ENCODE data around the gene FAM228B.

Gene FAM228B

DNA sequence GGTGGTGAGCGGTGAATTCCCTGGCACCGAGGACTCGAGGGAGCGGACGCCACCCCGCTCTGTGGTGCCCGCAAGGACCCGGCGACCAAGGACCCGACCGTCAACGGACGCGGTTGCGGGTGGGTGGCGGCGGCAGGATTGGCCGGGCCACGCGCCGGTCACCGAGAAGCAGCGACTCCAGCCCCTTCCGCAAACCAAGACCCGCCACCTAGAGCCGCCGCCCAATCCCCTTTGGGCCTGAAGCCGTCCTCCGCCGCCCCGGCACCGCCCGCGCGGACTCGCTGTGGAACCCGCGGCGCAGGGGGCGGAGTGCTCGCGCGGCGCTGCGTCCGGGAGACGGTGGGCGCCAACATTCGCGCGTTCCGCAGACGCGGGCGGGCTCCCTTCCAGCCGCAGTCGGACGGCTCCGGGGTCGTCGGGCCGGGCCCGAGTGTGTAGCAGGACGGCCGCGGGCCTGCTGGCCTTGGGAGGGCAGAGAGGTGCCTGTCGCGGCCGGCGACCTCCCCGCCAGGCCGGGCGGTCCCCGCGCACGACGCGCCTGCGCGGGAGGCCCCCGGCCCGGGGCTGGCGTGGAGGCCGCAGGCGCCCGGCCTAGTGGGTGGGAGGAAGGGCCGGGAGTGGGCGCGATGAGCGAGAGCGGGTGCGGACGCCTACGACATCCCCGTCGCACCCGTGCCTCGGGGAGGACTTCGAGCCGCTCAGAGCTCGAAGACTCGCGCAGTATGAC, at the start of gene FAM228B, which contains the start of gene PFN4:
FAM228B (plus strand) TSS at position 275 of the 727 bp plus-strand sequence. CDS start 893 bp downstream, outside the sequence.
PFN4 (minus strand) TSS at position 140 of the 727 bp plus-strand sequence. CDS start 799 bp downstream, outside the sequence.
- peak within 1 kb of the TSS; percentile 73 for H3K4me3 ChIP-seq (ENCODE audit: low read depth, low read length)
- TF ChIP-seq, protein P1, sequence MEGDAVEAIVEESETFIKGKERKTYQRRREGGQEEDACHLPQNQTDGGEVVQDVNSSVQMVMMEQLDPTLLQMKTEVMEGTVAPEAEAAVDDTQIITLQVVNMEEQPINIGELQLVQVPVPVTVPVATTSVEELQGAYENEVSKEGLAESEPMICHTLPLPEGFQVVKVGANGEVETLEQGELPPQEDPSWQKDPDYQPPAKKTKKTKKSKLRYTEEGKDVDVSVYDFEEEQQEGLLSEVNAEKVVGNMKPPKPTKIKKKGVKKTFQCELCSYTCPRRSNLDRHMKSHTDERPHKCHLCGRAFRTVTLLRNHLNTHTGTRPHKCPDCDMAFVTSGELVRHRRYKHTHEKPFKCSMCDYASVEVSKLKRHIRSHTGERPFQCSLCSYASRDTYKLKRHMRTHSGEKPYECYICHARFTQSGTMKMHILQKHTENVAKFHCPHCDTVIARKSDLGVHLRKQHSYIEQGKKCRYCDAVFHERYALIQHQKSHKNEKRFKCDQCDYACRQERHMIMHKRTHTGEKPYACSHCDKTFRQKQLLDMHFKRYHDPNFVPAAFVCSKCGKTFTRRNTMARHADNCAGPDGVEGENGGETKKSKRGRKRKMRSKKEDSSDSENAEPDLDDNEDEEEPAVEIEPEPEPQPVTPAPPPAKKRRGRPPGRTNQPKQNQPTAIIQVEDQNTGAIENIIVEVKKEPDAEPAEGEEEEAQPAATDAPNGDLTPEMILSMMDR (IDR thresholded peaks at IDR 0.05; ENCODE audit: borderline replicate concordance, insufficient read depth, low read depth, low read length) = no peak

DNA sequence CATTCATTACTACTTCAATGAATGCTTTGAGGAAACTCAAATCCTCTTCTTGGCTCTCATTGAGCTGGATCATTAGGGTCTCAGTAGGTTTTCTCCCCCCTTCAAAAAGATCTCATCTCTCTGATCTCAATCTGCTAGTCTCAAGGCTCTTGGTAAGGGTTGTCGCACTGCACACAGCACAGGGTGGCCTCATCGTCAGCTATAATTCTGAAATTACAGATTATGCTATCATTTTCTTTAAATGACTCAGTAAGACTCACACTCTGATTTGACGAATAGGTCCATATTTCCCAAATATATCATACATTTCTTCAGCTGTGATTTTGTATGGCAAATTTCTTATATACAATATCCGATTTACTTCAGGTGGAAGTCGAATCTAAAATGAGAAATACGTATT, 49.5 kb upstream of the FAM228B start:
- TF ChIP-seq, protein P1 (IDR thresholded peaks at IDR 0.05; ENCODE audit: borderline replicate concordance, insufficient read depth, low read depth, low read length) = no peak
- H3K4me3 ChIP-seq (ENCODE audit: low read depth, low read length) = no peak overlapping the region

DNA sequence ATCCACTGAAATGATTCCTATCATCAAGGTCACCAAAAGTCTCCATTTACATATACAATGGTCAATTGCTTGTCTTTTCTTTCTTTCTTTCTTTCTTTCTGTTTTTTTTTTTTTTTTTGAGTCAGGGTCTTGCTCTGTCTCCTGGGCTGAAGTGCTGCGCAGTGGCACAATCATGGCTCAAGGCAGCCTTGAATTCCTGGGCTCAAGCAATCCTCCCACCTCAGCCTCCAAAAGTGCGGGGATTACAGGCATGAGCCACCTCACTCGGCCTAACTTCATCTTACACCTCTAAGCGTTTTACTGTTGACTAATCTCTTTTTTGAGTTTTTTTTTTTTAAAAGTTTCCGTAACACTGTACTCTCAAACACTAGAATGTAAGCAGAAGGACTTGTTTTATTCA, 48.0 kb upstream of the FAM228B start:
- H3K4me3 ChIP-seq (ENCODE audit: low read depth, low read length) = peak overlapping the region; percentile 81
- TF ChIP-seq, protein P1 (IDR thresholded peaks at IDR 0.05; ENCODE audit: borderline replicate concordance, insufficient read depth, low read depth, low read length) = no peak

DNA sequence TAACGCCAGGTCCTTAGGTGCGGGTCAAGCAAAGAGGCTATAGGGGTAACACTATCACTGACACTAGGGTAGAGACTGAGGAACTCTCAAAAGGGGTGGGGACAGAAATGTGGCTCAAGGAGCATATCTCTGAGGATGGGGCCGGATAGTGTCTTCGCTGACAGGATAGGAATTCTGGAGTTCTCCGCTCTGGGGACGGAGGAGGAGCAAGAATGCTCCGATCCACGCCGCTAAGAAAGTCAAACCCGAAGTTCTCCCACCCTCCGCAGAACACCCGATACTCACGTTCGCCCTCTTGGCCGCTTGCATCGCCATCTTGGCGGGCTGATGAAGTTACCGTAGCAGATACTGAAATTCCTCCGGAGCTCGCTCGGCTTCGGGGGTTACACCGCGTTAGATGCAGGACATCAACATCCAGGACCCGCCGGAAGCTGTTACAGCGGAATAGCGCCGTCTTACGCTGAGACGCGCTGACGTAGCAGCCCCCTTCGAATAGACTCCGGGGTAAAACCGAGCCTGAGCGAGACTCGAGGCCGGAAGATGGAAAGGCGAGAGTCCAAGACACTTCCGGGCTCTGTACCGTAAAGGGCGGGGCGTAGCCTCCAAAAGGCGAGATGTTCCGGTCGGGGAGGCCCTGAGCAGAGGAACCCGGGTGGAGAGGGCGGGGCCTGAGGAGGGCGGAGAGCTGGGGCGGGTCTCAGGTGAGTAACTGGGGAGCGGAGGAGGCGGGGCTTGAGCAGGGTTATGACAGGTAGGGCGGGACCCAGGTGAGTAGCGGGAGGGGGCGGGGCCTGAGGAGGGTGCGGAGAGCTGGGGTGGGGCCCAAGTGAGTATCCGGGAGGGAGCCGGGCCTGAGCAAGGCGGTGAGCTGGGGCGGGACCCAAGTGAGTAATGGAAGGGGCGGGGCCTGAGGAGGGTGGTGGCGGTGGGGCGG, 47.1 kb upstream of the FAM228B start, which contains the start of gene SF3B6:
SF3B6 (minus strand) TSS at position 412 of the 934 bp plus-strand sequence; CDS start at position 315, 97 bp downstream.
- TF ChIP-seq, protein P1 (IDR thresholded peaks at IDR 0.05; ENCODE audit: borderline replicate concordance, insufficient read depth, low read depth, low read length) = no peak
- peak within 1 kb of the TSS; percentile 81 for H3K4me3 ChIP-seq (ENCODE audit: low read depth, low read length)

DNA sequence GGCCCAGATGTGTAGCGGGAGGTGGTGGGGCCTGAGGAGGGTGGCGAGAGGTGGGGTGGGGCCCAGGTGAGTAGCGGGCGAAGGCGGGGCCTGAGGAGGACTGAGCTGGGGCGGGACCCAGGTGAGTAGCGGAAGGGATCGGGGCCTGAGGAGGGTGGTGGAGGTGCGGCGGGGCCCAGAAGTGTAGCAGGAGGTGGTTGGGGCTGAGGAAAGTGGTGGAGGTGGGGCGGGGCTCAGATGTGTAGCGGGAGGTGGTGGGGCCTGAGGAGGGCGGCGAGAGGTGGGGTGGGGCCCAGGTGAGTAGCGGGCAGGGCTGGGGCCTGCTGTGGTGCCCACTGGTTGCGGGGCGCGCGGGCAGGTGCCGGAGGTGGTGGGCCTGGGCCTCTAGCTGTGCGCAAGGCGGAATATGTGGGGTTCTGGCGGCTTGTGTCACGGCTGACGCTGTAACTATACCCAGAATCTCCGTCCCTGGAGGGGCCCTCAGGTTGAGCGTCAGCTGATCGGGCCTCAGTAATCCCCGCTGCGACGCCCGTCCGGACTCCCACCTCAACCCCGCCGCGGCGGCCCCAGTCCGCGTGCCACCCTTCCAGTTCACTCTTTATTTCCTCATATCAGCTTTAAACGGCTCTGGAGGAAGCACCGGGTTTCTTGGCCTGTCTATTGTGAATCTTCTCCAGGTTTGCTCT, 46.3 kb upstream of the FAM228B start:
- TF ChIP-seq, protein P1 (IDR thresholded peaks at IDR 0.05; ENCODE audit: borderline replicate concordance, insufficient read depth, low read depth, low read length) = no peak
- peak overlapping the region; percentile 81 for H3K4me3 ChIP-seq (ENCODE audit: low read depth, low read length)

DNA sequence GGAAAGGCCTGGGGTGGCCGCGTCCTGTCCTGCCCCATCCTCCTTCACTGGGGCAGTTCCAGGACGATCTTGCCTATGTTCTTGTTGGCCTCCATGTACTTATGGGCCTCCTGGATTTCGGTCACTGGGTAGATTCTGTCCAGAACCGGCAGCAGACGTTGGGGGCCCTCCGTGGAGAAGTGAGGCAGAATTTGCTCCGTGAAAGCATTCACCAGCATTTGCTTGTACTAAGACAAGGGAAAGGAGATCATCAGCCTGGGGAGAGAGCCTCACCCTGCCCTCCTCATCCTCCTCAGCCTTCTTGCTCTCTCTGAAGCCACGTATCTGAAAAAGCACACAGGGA, 45.8 kb upstream of the FAM228B start:
- H3K4me3 ChIP-seq (ENCODE audit: low read depth, low read length) = peak overlapping the region; percentile 81
- TF ChIP-seq, protein P1 (IDR thresholded peaks at IDR 0.05; ENCODE audit: borderline replicate concordance, insufficient read depth, low read depth, low read length) = no peak
